GM13977 (cell line): ENCODE data around the gene DEPP1.

Experiments used
- DNase-seq: peaks from one replicate; pipeline ENCODE4 v3.0.0; 2012; ENCODE audit warnings: low spot score
- CTCF ChIP-seq: IDR thresholded peaks from 2 replicates; pipeline ENCODE4 v1.5.1; 2012; ENCODE audit warnings: mild to moderate bottlenecking, control low read depth; ENCODE audit not compliant: insufficient read depth; ENCODE audit errors: extremely low read depth, missing control alignments
- in situ Hi-C: fragments of 300-500 bp; cut with MboI; formaldehyde crosslinking; loops from one replicate; pipeline ENCODE4 v1.12.0; 2022; ENCODE audit warnings: low sequenced_read_pairs, low pct_unique_long_range_greater_than_20kb, mixed read lengths, inconsistent platforms; ENCODE audit not compliant: unreplicated experiment

The DEPP1 gene

GRCh38 chr10:44948642-44949041 is 30.0 kb downstream of the DEPP1 start:
- DNase-seq = no peak
- in situ Hi-C loops = no loop called here
- TF ChIP-seq CTCF = no peak

GRCh38 chr10:44947371-44948152 is 31.0 kb downstream of the DEPP1 start:
- no peak for DNase-seq
- TF ChIP-seq CTCF = no peak
- in situ Hi-C loops = no loop called here

GRCh38 chr10:44946205-44946604 is 32.4 kb downstream of the DEPP1 start:
- no peak for DNase-seq
- no peak for TF ChIP-seq CTCF
- in situ Hi-C loops = no loop called here

- DNase-seq = no peak
- TF ChIP-seq CTCF = no peak
- in situ Hi-C loops = no loop called here
Observed at GRCh38 chr10:44944354-44944753, 34.3 kb downstream of the DEPP1 start.

GRCh38 chr10:44939691-44940401 is 38.8 kb downstream of the DEPP1 start:
- no peak for DNase-seq
- in situ Hi-C loops = no loop called here

GRCh38 chr10:44938956-44939355 is 39.7 kb downstream of the DEPP1 start:
- DNase-seq = no peak
- in situ Hi-C loops = no loop called here
- TF ChIP-seq CTCF = no peak

More at GRCh38 chr10:44939691-44940401, 38.8 kb downstream of the DEPP1 start:
- no peak for TF ChIP-seq CTCF
